Measurements from ENCODE around the gene TMEM91.

- TF ChIP-seq CTCF (IDR thresholded peaks at IDR 0.05; ENCODE audit: insufficient read depth, low read depth, low read length) (no peak), EZH2 (IDR thresholded peaks at IDR 0.05; ENCODE audit: insufficient read depth, low read length) (no peak)
Measured at GRCh38 chr19:41328842-41329225, 47.5 kb upstream of the TMEM91 start.
